HG03432 (cell line): ENCODE data around the gene RSPO1.
"Not testable (repeated sequence)": the region's sequence is repeated elsewhere in the genome, so short reads cannot be mapped to it uniquely, and the experiment has no call there.

ENCODE experiments used
- ATAC-seq: cut with Tn5 transposase; IDR thresholded peaks from one replicate; pipeline ENCODE4 v1.9.1; 2021; ENCODE audit warnings: mild to moderate bottlenecking, moderate library complexity; ENCODE audit not compliant: unreplicated experiment

The RSPO1 gene

GRCh38 chr1:37622131-37622530 is 12.6 kb downstream of the RSPO1 start:
- no peak for ATAC-seq

GRCh38 chr1:37621326-37621870 is 13.3 kb downstream of the RSPO1 start:
- ATAC-seq = no peak

- no peak for ATAC-seq
These were observed 14.0 kb downstream of the RSPO1 start for GRCh38 chr1:37620707-37621106.

GRCh38 chr1:37616330-37616729 is 18.4 kb downstream of the RSPO1 start:
- no peak for ATAC-seq

- ATAC-seq = no peak
These were observed 20.6 kb downstream of the RSPO1 start for GRCh38 chr1:37614105-37614504.

GRCh38 chr1:37612186-37612585 is 22.5 kb downstream of the RSPO1 start:
- no peak for ATAC-seq

- no peak for ATAC-seq
These were observed 24.7 kb downstream of the RSPO1 start for GRCh38 chr1:37609994-37610393.

GRCh38 chr1:37609002-37609401 is 25.7 kb downstream of the RSPO1 start:
- ATAC-seq = no peak

GRCh38 chr1:37606481-37607263 is 28.0 kb downstream of the RSPO1 start:
- ATAC-seq = no peak

- no peak for ATAC-seq
These were observed 28.8 kb downstream of the RSPO1 start for GRCh38 chr1:37605806-37606474.

- ATAC-seq = no peak
These were observed 29.5 kb downstream of the RSPO1 start for GRCh38 chr1:37605061-37605650.

GRCh38 chr1:37602750-37603694 is 31.7 kb downstream of the RSPO1 start:
- no peak for ATAC-seq

GRCh38 chr1:37601441-37601840 is 33.3 kb downstream of the RSPO1 start:
- no peak for ATAC-seq

GRCh38 chr1:37599940-37600339 is 34.8 kb downstream of the RSPO1 start:
- ATAC-seq = no peak

- no peak for ATAC-seq
These were observed 38.5 kb downstream of the RSPO1 start for GRCh38 chr1:37596182-37596667.

GRCh38 chr1:37595440-37596181 is 39.1 kb downstream of the RSPO1 start, which contains the start of gene GNL2:
GNL2 (minus strand) TSS chr1:37595937; CDS start chr1:37595822, 115 bp downstream.
- ATAC-seq = peak; percentile 99

- ATAC-seq = no peak
These were observed 41.0 kb downstream of the RSPO1 start for GRCh38 chr1:37593726-37594125.

GRCh38 chr1:37588939-37589338 is 45.8 kb downstream of the RSPO1 start:
- no peak for ATAC-seq

- ATAC-seq = not testable (repeated sequence)
These were observed 50.1 kb downstream of the RSPO1 start for GRCh38 chr1:37584544-37584943.

- no peak for ATAC-seq
These were observed 59.0 kb downstream of the RSPO1 start for GRCh38 chr1:37575692-37576091.
